ENCODE results near the gene FGF6. TPM values are rescaled to one million over a fixed set of nuclear protein-coding genes. Genes with fewer than 3 reads are reported as not detected.

Gene FGF6
- total and polyA plus RNA-seq, 10 of the 15 experiments (the other 5 are each of a cell fraction or from before 2014, with no cell fraction given), result not detected

- no peak for DNase-seq (ENCODE audit: low read depth, low spot score)
- Histone ChIP-seq H3K79me2 (ENCODE audit: control insufficient read depth, insufficient read depth, low read length) (no peaks in the 10 kb centered on the region), H3K27me3 (replicated peaks in 1 of 2; ENCODE audit: control insufficient read depth in 2 of 2, insufficient read depth in 2 of 2, low read length in 1 of 2) (no peaks in the 10 kb centered on the region), H2AFZ (ENCODE audit: control insufficient read depth, low read depth, low read length) (no peak overlapping the region), H3K9ac (ENCODE audit: control insufficient read depth, insufficient read depth, low read length) (no peak overlapping the region), H3K4me1 (ENCODE audit: control insufficient read depth, insufficient read depth, low read length) (peaks cover 4% of the 10 kb centered on the region; the same call in 1 of the 2 replicates), H3K36me3 (ENCODE audit: control insufficient read depth in 2 of 2, insufficient read depth in 2 of 2, low read length in 1 of 2) (peaks cover 1 to 10% of the 10 kb centered on the region in 2 experiments), H3K4me2 (ENCODE audit: control insufficient read depth, insufficient read depth) (no peak overlapping the region), H3K9me3 (replicated peaks; ENCODE audit: control insufficient read depth, insufficient read depth, low read length) (no peaks in the 10 kb centered on the region), H4K20me1 (ENCODE audit: control insufficient read depth, insufficient read depth) (no peaks in the 10 kb centered on the region), H3K4me3 (no peak overlapping the region), H3K27ac (ENCODE audit: control insufficient read depth, insufficient read depth) (peak overlapping the region; percentile 50)
- ChIA-PET SMC1A (ENCODE audit: uncharacterized antibody, unreplicated experiment) (no interaction called here), RAD21 (ENCODE audit: unreplicated experiment) (no interaction called here), POLR2A (no interaction called here), CTCF (interaction anchor here (1.1 kb wide), 1 partner anchor 522 kb away, joined by 3 read pairs; no protein-coding TSS in a partner anchor)
- FAIRE-seq, result no peak
- no TSS peak for BruUV-seq (replicated peaks)
- 100% methylated on average over 2 of the region's 2 CpGs for WGBS (ENCODE audit: insufficient coverage, insufficient replicate concordance, low lambda C conversion rate, missing lambda C conversion rate)
- no peak for TF ChIP-seq ZBED1 (IDR thresholded peaks at IDR 0.05; ENCODE audit: borderline replicate concordance)
- no peak for TF ChIP-seq ZNF384 (IDR thresholded peaks at IDR 0.05; ENCODE audit: borderline replicate concordance, low read depth, low read length)
- no peak for TF ChIP-seq MTA3 (IDR thresholded peaks at IDR 0.05; ENCODE audit: borderline replicate concordance, low read length)
- no peak for TF ChIP-seq RELB (IDR thresholded peaks at IDR 0.05; ENCODE audit: low read depth)
- TF ChIP-seq BMI1 (IDR thresholded peaks at IDR 0.05; ENCODE audit: borderline replicate concordance), result no peak
- TF ChIP-seq CTCF (IDR thresholded peaks at IDR 0.05 in 2 of 3, conservative IDR thresholded peaks at IDR 0.05 in 1 of 3; ENCODE audit: control insufficient read depth in 2 of 3, extremely low read depth in 1 of 3, insufficient read depth in 1 of 3, low read depth in 3 of 3, low read length in 3 of 3), result no peak
- no peak for TF ChIP-seq CBFB (IDR thresholded peaks at IDR 0.05; ENCODE audit: low read depth)
- no peak for TF ChIP-seq USF2 (IDR thresholded peaks at IDR 0.05; ENCODE audit: borderline replicate concordance, low read depth, low read length)
- no peak for TF ChIP-seq LARP7 (IDR thresholded peaks at IDR 0.05)
- in situ Hi-C loops (cut with MboI) (no loop called here), intact Hi-C loops (cut with micrococcal nuclease; ENCODE audit: unreplicated experiment) (no loop called here)
- ATAC-seq, result no peak
Observed at GRCh38 chr12:4486980-4487379, 41.4 kb upstream of the FGF6 start.

All from GM12878 (cell line).